ENCODE results near the gene ODAD2.

Gene ODAD2

DNA sequence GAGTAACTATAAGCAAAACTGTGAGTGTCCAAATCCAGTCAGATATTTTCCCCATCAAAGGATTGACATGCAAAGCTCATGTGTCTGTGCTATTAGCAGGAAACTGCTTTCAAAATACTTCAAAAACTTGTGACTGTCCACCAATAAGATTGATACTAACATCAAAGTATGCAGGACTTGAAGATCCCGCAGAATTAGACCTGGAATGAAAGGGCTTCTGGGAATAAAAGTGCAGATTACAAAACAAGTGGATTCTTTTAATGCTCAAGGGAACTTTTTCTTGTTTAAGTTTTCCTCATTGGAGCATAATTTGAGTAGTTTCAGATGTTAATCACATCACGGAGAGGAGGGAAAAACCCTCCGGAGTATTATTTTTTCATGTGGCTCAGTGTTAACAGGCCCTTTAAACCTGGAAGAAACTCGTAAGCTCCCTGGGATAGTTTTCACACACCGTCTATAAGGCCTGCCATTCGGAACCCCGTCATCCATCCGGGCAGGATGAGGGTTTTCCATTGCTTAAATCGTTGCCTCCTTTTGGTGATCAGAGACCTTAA, 219.3 kb downstream of the ODAD2 start:
- no peak for TF ChIP-seq TAF1 (IDR thresholded peaks at IDR 0.05; ENCODE audit: borderline replicate concordance, insufficient read depth, low read length)

DNA sequence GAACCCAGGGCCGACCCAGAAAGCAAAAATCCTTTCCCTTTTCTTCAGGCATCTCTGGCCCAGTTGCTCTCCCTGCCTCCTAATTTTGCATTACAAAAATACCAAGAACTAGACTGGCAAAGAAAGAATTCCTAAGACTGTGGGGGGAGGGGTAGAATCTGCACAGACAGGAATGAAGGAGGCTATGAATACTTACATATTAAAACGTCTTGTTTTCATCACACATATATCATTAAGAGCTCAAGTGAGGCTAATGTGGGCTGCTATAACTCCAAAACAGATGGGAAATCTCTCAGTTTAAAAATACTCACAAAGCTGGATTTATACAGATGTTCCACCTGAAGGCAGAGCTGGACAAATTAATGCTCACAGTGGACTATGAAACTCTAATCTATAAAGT, 224.0 kb downstream of the ODAD2 start:
- TF ChIP-seq FOXP2 (optimal IDR thresholded peaks at IDR 0.05; ENCODE audit: borderline replicate concordance, extremely low read depth, extremely low read length, insufficient read depth) (no peak), POLR2AphosphoS5 (IDR thresholded peaks at IDR 0.05; ENCODE audit: low read depth, low read length) (no peak), TAF1 (IDR thresholded peaks at IDR 0.05; ENCODE audit: borderline replicate concordance, insufficient read depth, low read length) (no peak), SIN3A (IDR thresholded peaks at IDR 0.05; ENCODE audit: borderline replicate concordance, insufficient read depth, low read length) (no peak)
- TF ChIP-seq, protein P1, sequence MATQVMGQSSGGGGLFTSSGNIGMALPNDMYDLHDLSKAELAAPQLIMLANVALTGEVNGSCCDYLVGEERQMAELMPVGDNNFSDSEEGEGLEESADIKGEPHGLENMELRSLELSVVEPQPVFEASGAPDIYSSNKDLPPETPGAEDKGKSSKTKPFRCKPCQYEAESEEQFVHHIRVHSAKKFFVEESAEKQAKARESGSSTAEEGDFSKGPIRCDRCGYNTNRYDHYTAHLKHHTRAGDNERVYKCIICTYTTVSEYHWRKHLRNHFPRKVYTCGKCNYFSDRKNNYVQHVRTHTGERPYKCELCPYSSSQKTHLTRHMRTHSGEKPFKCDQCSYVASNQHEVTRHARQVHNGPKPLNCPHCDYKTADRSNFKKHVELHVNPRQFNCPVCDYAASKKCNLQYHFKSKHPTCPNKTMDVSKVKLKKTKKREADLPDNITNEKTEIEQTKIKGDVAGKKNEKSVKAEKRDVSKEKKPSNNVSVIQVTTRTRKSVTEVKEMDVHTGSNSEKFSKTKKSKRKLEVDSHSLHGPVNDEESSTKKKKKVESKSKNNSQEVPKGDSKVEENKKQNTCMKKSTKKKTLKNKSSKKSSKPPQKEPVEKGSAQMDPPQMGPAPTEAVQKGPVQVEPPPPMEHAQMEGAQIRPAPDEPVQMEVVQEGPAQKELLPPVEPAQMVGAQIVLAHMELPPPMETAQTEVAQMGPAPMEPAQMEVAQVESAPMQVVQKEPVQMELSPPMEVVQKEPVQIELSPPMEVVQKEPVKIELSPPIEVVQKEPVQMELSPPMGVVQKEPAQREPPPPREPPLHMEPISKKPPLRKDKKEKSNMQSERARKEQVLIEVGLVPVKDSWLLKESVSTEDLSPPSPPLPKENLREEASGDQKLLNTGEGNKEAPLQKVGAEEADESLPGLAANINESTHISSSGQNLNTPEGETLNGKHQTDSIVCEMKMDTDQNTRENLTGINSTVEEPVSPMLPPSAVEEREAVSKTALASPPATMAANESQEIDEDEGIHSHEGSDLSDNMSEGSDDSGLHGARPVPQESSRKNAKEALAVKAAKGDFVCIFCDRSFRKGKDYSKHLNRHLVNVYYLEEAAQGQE (IDR thresholded peaks at IDR 0.05; ENCODE audit: insufficient read depth in 1 of 2, low read depth in 2 of 2, low read length in 2 of 2), result no peak

- TF ChIP-seq, protein P1 (IDR thresholded peaks at IDR 0.05; ENCODE audit: insufficient read depth in 1 of 2, low read depth in 2 of 2, low read length in 2 of 2), result no peak
- no peak for TF ChIP-seq SIN3A (IDR thresholded peaks at IDR 0.05; ENCODE audit: borderline replicate concordance, insufficient read depth, low read length)
- no peak for TF ChIP-seq FOXP2 (optimal IDR thresholded peaks at IDR 0.05; ENCODE audit: borderline replicate concordance, extremely low read depth, extremely low read length, insufficient read depth)
- no peak for TF ChIP-seq POLR2AphosphoS5 (IDR thresholded peaks at IDR 0.05; ENCODE audit: low read depth, low read length)
- TF ChIP-seq TAF1 (IDR thresholded peaks at IDR 0.05; ENCODE audit: borderline replicate concordance, insufficient read depth, low read length), result no peak
Observed at GRCh38 chr10:27771231-27771630, 227.6 kb downstream of the ODAD2 start.

- TF ChIP-seq SIN3A (IDR thresholded peaks at IDR 0.05; ENCODE audit: borderline replicate concordance, insufficient read depth, low read length), result no peak
- TF ChIP-seq, protein P1 (IDR thresholded peaks at IDR 0.05; ENCODE audit: insufficient read depth in 1 of 2, low read depth in 2 of 2, low read length in 2 of 2), result no peak
- TF ChIP-seq POLR2AphosphoS5 (IDR thresholded peaks at IDR 0.05; ENCODE audit: low read depth, low read length), result no peak
- no peak for TF ChIP-seq TAF1 (IDR thresholded peaks at IDR 0.05; ENCODE audit: borderline replicate concordance, insufficient read depth, low read length)
- no peak for TF ChIP-seq FOXP2 (optimal IDR thresholded peaks at IDR 0.05; ENCODE audit: borderline replicate concordance, extremely low read depth, extremely low read length, insufficient read depth)
Observed at GRCh38 chr10:27770181-27770580, 228.7 kb downstream of the ODAD2 start.

Measured in PFSK-1 (cell line).